ENCODE results near the gene ITGA11.

- TF ChIP-seq EP300 (IDR thresholded peaks at IDR 0.05; ENCODE audit: borderline replicate concordance in 1 of 2, low read depth in 1 of 2, low read length in 1 of 2) (no peak), TEAD4 (IDR thresholded peaks at IDR 0.05; ENCODE audit: borderline replicate concordance, insufficient read depth) (no peak), TAF1 (IDR thresholded peaks at IDR 0.05; ENCODE audit: borderline replicate concordance, low read depth, low read length) (no peak)
- TF ChIP-seq, protein P1, sequence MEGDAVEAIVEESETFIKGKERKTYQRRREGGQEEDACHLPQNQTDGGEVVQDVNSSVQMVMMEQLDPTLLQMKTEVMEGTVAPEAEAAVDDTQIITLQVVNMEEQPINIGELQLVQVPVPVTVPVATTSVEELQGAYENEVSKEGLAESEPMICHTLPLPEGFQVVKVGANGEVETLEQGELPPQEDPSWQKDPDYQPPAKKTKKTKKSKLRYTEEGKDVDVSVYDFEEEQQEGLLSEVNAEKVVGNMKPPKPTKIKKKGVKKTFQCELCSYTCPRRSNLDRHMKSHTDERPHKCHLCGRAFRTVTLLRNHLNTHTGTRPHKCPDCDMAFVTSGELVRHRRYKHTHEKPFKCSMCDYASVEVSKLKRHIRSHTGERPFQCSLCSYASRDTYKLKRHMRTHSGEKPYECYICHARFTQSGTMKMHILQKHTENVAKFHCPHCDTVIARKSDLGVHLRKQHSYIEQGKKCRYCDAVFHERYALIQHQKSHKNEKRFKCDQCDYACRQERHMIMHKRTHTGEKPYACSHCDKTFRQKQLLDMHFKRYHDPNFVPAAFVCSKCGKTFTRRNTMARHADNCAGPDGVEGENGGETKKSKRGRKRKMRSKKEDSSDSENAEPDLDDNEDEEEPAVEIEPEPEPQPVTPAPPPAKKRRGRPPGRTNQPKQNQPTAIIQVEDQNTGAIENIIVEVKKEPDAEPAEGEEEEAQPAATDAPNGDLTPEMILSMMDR (IDR thresholded peaks at IDR 0.05) = no peak
Measured at GRCh38 chr15:68386587-68387288, 45.2 kb downstream of the ITGA11 start.

Data from SK-N-SH (cell line).